ENCODE data around the gene ATP8A2. TPM values are rescaled to one million over a fixed set of nuclear protein-coding genes. Genes with fewer than 3 reads are reported as not detected.
"Not testable (repeated sequence)": the region's sequence is repeated elsewhere in the genome, so short reads cannot be mapped to it uniquely, and the experiment has no call there.

ATP8A2 gene
- total RNA-seq, 2 donors from 2014 or later = 1.6 to 2.9 TPM

DNA sequence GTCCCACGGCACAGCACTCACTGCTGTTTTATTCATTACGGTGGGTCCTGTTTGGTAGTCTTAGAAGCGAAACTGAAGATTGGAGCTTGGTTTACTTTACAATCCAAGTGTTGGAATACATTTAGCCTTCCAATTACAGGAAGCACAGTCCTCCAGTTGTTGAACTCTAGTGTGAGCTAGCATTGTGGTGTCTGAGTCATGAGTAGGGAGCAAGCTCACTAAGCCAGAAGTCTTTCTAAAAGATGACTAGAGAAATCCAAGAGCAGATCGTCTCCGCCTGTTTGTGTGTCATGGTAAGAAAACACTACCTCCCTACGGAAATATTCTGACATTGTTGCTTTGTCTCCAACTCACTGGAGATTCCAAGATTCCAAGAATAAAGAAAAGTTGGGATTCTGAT lies 690.2 kb downstream of the ATP8A2 start:
- peaks cover 37% of the 10 kb centered on the region for H3K4me1 Mint-ChIP-seq
- H3K9me3 Mint-ChIP-seq = no peaks in the 10 kb centered on the region
- WGBS, 2 experiments (ENCODE audit: insufficient coverage in 1 of 2, insufficient read length in 1 of 2) = 86 to 97% methylated on average over 5 to 6 of the region's 6 CpGs
- TF ChIP-seq, protein P1, sequence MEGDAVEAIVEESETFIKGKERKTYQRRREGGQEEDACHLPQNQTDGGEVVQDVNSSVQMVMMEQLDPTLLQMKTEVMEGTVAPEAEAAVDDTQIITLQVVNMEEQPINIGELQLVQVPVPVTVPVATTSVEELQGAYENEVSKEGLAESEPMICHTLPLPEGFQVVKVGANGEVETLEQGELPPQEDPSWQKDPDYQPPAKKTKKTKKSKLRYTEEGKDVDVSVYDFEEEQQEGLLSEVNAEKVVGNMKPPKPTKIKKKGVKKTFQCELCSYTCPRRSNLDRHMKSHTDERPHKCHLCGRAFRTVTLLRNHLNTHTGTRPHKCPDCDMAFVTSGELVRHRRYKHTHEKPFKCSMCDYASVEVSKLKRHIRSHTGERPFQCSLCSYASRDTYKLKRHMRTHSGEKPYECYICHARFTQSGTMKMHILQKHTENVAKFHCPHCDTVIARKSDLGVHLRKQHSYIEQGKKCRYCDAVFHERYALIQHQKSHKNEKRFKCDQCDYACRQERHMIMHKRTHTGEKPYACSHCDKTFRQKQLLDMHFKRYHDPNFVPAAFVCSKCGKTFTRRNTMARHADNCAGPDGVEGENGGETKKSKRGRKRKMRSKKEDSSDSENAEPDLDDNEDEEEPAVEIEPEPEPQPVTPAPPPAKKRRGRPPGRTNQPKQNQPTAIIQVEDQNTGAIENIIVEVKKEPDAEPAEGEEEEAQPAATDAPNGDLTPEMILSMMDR (conservative IDR thresholded peaks at IDR 0.05) = no peak
- no peaks in the 10 kb centered on the region for H3K27me3 ChIP-seq (ENCODE audit: control insufficient read depth, insufficient read depth, low read length, poor library complexity, severe bottlenecking)
- H3K36me3 Mint-ChIP-seq (ENCODE audit: low read depth) = no peaks in the 10 kb centered on the region
- no peak overlapping the region for H3K9ac ChIP-seq (ENCODE audit: extremely low read depth, low read length, poor library complexity, severe bottlenecking)
- H3K9me3 ChIP-seq (ENCODE audit: control insufficient read depth, low read length) = no peaks in the 10 kb centered on the region
- no peak overlapping the region for H3K27ac ChIP-seq (ENCODE audit: low read depth, low read length)
- no peak overlapping the region for H3K4me3 ChIP-seq (ENCODE audit: low read length)
- peaks cover 3% of the 10 kb centered on the region for H3K4me1 ChIP-seq (ENCODE audit: control insufficient read depth, insufficient read depth, low read length)
- no peak overlapping the region for H3K4me3 Mint-ChIP-seq
- H3K27me3 Mint-ChIP-seq (ENCODE audit: insufficient read depth) = no peaks in the 10 kb centered on the region
- H3K36me3 ChIP-seq (ENCODE audit: control insufficient read depth, insufficient read depth, low read length) = no peaks in the 10 kb centered on the region
- no peak overlapping the region for H3K27ac Mint-ChIP-seq
- DNase-seq = no peak

DNA sequence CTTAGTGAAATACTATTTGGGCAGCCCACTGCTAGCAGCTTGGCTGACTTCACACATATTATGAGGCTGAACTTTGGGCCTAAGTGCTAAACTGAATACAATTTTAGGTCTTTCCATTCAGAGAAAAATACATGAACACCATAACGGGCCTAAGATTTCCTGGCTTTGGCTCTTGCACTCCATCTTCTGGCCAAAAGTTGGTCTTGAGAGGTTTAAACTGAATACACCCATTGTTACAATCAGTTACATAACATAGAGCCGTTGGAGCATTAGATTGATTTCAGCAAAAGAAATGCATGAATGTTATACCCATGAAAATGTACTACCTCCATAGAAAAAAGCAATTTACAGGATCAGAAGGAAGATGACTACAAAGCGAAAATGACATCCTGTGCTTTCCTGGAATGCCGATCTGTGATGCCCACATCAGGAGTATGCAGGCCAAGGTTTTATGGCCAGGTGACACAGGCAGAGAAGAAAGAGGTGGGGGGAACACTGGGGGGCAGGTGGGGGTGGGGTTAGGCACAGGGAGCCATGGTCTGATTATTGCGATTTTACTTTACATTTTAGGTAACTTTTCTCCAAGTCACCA lies 691.2 kb downstream of the ATP8A2 start:
- WGBS, 2 experiments (ENCODE audit: insufficient coverage in 1 of 2, insufficient read length in 1 of 2) = 49 to 74% methylated on average over 2 to 5 of the region's 5 CpGs

DNA sequence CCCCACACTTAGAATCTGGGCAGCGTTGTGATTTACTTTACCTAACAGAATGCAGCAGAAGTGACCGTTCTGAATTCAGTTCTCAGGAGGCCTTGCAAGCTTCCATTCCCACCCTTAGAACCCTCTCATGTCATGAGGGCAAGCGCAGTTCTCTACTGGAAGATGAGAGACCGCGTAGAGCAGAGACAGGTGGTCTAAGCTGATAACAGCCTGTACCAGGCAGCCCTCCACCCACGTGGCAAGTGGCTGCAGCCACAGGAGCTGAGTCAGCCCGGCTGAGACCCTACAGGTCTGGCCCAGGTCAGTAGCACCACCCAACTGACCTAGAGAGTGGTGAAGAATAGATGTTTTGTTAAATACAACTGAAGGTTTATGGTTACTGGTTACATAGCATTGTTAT lies 694.7 kb downstream of the ATP8A2 start:
- 93 to 95% methylated on average over 5 to 7 of the region's 7 CpGs for WGBS, 2 experiments (ENCODE audit: insufficient coverage in 1 of 2, insufficient read length in 1 of 2)
- not testable (repeated sequence) for H3K4me3 Mint-ChIP-seq; H3K27ac ChIP-seq (ENCODE audit: low read depth, low read length); H3K36me3 ChIP-seq (ENCODE audit: control insufficient read depth, insufficient read depth, low read length); H3K4me1 ChIP-seq (ENCODE audit: control insufficient read depth, insufficient read depth, low read length); H3K9me3 ChIP-seq (ENCODE audit: control insufficient read depth, low read length); H3K27ac Mint-ChIP-seq; H3K27me3 ChIP-seq (ENCODE audit: control insufficient read depth, insufficient read depth, low read length, poor library complexity, severe bottlenecking); H3K9ac ChIP-seq (ENCODE audit: extremely low read depth, low read length, poor library complexity, severe bottlenecking); DNase-seq; H3K4me3 ChIP-seq (ENCODE audit: low read length); H3K9me3 Mint-ChIP-seq; H3K27me3 Mint-ChIP-seq (ENCODE audit: insufficient read depth); H3K36me3 Mint-ChIP-seq (ENCODE audit: low read depth)
- H3K4me1 Mint-ChIP-seq = peaks cover 20% of the 10 kb centered on the region

More for the DNA sequence above, 691.2 kb downstream of the ATP8A2 start:
- Mint-ChIP-seq H3K27me3 (ENCODE audit: insufficient read depth) (no peaks in the 10 kb centered on the region), H3K27ac (no peak overlapping the region), H3K9me3 (no peaks in the 10 kb centered on the region), H3K4me3 (no peak overlapping the region), H3K36me3 (ENCODE audit: low read depth) (no peaks in the 10 kb centered on the region), H3K4me1 (peaks cover 37% of the 10 kb centered on the region)
- H3K27ac ChIP-seq (ENCODE audit: low read depth, low read length) = no peak overlapping the region
- H3K36me3 ChIP-seq (ENCODE audit: control insufficient read depth, insufficient read depth, low read length) = no peaks in the 10 kb centered on the region
- H3K4me1 ChIP-seq (ENCODE audit: control insufficient read depth, insufficient read depth, low read length) = peaks cover 3% of the 10 kb centered on the region
- no peaks in the 10 kb centered on the region for H3K27me3 ChIP-seq (ENCODE audit: control insufficient read depth, insufficient read depth, low read length, poor library complexity, severe bottlenecking)
- TF ChIP-seq, protein P1 (conservative IDR thresholded peaks at IDR 0.05) = peak; percentile 88
- no peaks in the 10 kb centered on the region for H3K9me3 ChIP-seq (ENCODE audit: control insufficient read depth, low read length)
- H3K4me3 ChIP-seq (ENCODE audit: low read length) = no peak overlapping the region
- H3K9ac ChIP-seq (ENCODE audit: extremely low read depth, low read length, poor library complexity, severe bottlenecking) = no peak overlapping the region
- DNase-seq = peak; percentile 68

DNA sequence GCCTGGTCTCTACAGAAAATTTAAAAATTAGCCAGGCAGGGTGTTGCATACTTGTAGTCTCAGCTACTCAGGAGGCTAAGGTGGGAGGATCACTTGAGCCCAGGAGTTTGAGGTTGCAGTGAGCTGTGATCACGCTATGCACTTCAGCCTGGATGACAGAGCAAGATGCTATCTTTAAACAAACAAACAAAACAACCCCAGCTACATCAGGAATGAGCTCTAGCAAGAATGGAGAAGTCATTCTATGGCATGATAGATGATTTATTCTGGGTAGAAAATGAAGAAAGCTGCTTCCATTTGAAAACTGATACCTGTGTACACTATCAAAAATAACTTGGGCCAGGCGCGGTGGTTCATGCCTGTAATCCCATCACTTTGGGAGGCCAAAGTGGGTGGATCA lies 695.8 kb downstream of the ATP8A2 start:
- Histone ChIP-seq H3K4me3 (ENCODE audit: low read length) (no peak overlapping the region), H3K9ac (ENCODE audit: extremely low read depth, low read length, poor library complexity, severe bottlenecking) (no peak overlapping the region), H3K27me3 (ENCODE audit: control insufficient read depth, insufficient read depth, low read length, poor library complexity, severe bottlenecking) (no peaks in the 10 kb centered on the region), H3K4me1 (ENCODE audit: control insufficient read depth, insufficient read depth, low read length) (no peaks in the 10 kb centered on the region), H3K9me3 (ENCODE audit: control insufficient read depth, low read length) (no peaks in the 10 kb centered on the region), H3K36me3 (ENCODE audit: control insufficient read depth, insufficient read depth, low read length) (no peaks in the 10 kb centered on the region), H3K27ac (ENCODE audit: low read depth, low read length) (no peak overlapping the region)
- Mint-ChIP-seq H3K27ac (no peak overlapping the region), H3K4me3 (no peak overlapping the region), H3K4me1 (peaks cover 11% of the 10 kb centered on the region), H3K27me3 (ENCODE audit: insufficient read depth) (peaks cover 2% of the 10 kb centered on the region), H3K9me3 (no peaks in the 10 kb centered on the region), H3K36me3 (ENCODE audit: low read depth) (no peaks in the 10 kb centered on the region)
- TF ChIP-seq, protein P1 (conservative IDR thresholded peaks at IDR 0.05) = no peak
- 81 to 98% methylated on average over 2 of the region's 3 CpGs for WGBS, 2 experiments (ENCODE audit: insufficient coverage in 1 of 2, insufficient read length in 1 of 2)
- no peak for DNase-seq

DNA sequence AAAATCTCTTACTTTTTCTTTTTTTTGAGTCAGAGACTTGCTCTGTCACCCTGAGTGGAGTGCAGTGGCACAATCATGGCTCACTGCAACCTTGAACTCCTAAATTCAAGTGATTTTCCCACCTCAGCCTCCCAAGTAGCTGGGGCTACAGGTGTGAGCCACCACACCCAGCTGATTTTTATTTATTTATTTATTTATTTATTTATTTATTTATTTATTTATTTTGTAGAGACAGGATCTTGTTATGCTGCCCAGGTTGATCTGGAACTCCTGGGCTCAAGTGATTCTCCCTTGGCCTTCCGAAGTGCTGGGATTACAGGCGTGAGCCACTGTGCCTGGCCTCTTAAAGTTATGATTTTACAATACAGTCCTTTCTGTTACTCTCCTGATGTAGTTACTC lies 696.6 kb downstream of the ATP8A2 start:
- H3K4me1 Mint-ChIP-seq, H3K9me3 Mint-ChIP-seq: not testable (repeated sequence)

More for the DNA sequence above, 696.6 kb downstream of the ATP8A2 start:
- H3K4me1 ChIP-seq (ENCODE audit: control insufficient read depth, insufficient read depth, low read length); H3K4me3 ChIP-seq (ENCODE audit: low read length); H3K27me3 ChIP-seq (ENCODE audit: control insufficient read depth, insufficient read depth, low read length, poor library complexity, severe bottlenecking); H3K36me3 ChIP-seq (ENCODE audit: control insufficient read depth, insufficient read depth, low read length); H3K27ac Mint-ChIP-seq; DNase-seq; H3K4me3 Mint-ChIP-seq; H3K27me3 Mint-ChIP-seq (ENCODE audit: insufficient read depth); H3K9ac ChIP-seq (ENCODE audit: extremely low read depth, low read length, poor library complexity, severe bottlenecking); H3K9me3 ChIP-seq (ENCODE audit: control insufficient read depth, low read length); H3K27ac ChIP-seq (ENCODE audit: low read depth, low read length); H3K36me3 Mint-ChIP-seq (ENCODE audit: low read depth): not testable (repeated sequence)
- WGBS, 2 experiments (ENCODE audit: insufficient coverage in 1 of 2, insufficient read length in 1 of 2) = 83 to 91% methylated on average over 2 of the region's 2 CpGs

Measured in endodermal cell (in vitro differentiated cells).